WI38 (cell line): ENCODE data around the gene FBXO31.

Experiments
- H3K4me3 ChIP-seq: 2 replicates; pipeline ENCODE4 v1.5.1; 2011; ENCODE audit warnings: low read depth, mild to moderate bottlenecking, control low read depth, low read length
- CTCF ChIP-seq: IDR thresholded peaks from 2 replicates; pipeline ENCODE4 v1.5.1; 2012; ENCODE audit warnings: low read depth, mild to moderate bottlenecking, control low read depth, low read length

FBXO31 gene

GRCh38 chr16:87331241-87331801 is 52.3 kb downstream of the FBXO31 start:
- no peak overlapping the region for H3K4me3 ChIP-seq
- no peak for TF ChIP-seq CTCF

GRCh38 chr16:87330646-87331045 is 52.9 kb downstream of the FBXO31 start:
- H3K4me3 ChIP-seq = no peak overlapping the region
- no peak for TF ChIP-seq CTCF

- no peak for TF ChIP-seq CTCF
- H3K4me3 ChIP-seq = no peak overlapping the region
These were observed 53.3 kb downstream of the FBXO31 start for GRCh38 chr16:87330257-87330624.

GRCh38 chr16:87329436-87330256 is 53.9 kb downstream of the FBXO31 start:
- no peak overlapping the region for H3K4me3 ChIP-seq
- TF ChIP-seq CTCF = no peak

GRCh38 chr16:87328846-87329245 is 54.7 kb downstream of the FBXO31 start:
- no peak for TF ChIP-seq CTCF
- H3K4me3 ChIP-seq = no peak overlapping the region

GRCh38 chr16:87327798-87328495 is 55.6 kb downstream of the FBXO31 start:
- no peak for TF ChIP-seq CTCF
- H3K4me3 ChIP-seq = no peak overlapping the region

- no peak for TF ChIP-seq CTCF
- no peak overlapping the region for H3K4me3 ChIP-seq
These were observed 57.4 kb downstream of the FBXO31 start for GRCh38 chr16:87326151-87326571.
